A549 (cell line): Measurements from ENCODE around the gene TRERF1. TPM values are rescaled to one million over a fixed set of nuclear protein-coding genes. Genes with fewer than 3 reads are reported as not detected.

Experiments
- ATAC-seq, 2 experiments: fragments of 200-7000 bp in 1 of 2; fragments of >200 bp in 1 of 2; cut with Nextera tagmentation in 1 of 2; cut with Tn5 transposase in 1 of 2; 3 replicates each; pipeline versions ENCODE4 v1.8.0 to v1.9.1; 2018 to 2020; ENCODE audit warnings: mild to moderate bottlenecking in 1 of 2, moderate library complexity in 1 of 2
- CTCF ChIA-PET: fragments of 300-600 bp; sonication (Branson Sonifier 250); formaldehyde crosslinking; extraction: SDS; loops from one replicate; lab custom pipeline; 2021; ENCODE audit warnings: antibody characterized with exemption, inconsistent platforms; lab: Yijun Ruan, JAX
- POLR2A ChIA-PET: fragments of 350-600 bp; formaldehyde crosslinking; extraction: SDS; loops from one replicate; lab custom pipeline; 2021; ENCODE audit warnings: antibody characterized with exemption, inconsistent platforms; lab: Yijun Ruan, JAX
- DNase-seq, 2 experiments: peaks; one replicate each; pipeline versions ENCODE4 v3.0.0 to v3.0.0-alpha.2; 2011 to 2016; ENCODE audit warnings: low read depth in 1 of 2, low spot score in 1 of 2
- FAIRE-seq: peaks from 2 replicates; lab custom pipeline; 2011; peaks lifted over from hg19 to GRCh38; lab: Jason Lieb, UNC
- H3K27ac ChIP-seq, 2 experiments: fragments of >200 bp; sonication (Bioruptor Twin); formaldehyde crosslinking; 3 replicates each; pipeline ENCODE4 v1.5.1; 2016 to 2017
- H3K4me1 ChIP-seq: fragments of >200 bp; sonication (Bioruptor Twin); formaldehyde crosslinking; 3 replicates; pipeline ENCODE4 v1.6.1; 2016
- H3K4me2 ChIP-seq: fragments of >200 bp; sonication (Bioruptor Twin); formaldehyde crosslinking; 3 replicates; pipeline ENCODE4 v1.6.1; 2016
- H3K4me3 ChIP-seq: fragments of >200 bp; sonication (Bioruptor Twin); formaldehyde crosslinking; 3 replicates; pipeline ENCODE4 v1.5.1; 2016
- H3K9me3 ChIP-seq: fragments of >200 bp; sonication (Bioruptor Twin); formaldehyde crosslinking; 3 replicates; pipeline ENCODE4 v1.6.1; 2016
- BHLHE40 ChIP-seq: IDR thresholded peaks from 2 replicates; pipeline ENCODE4 v1.6.1; 2012; ENCODE audit warnings: low read depth, low read length, inconsistent platforms
- CBX8 ChIP-seq: fragments of 200-600 bp; sonication (generic); IDR thresholded peaks from 2 replicates; pipeline ENCODE4 v1.6.1; 2016
- CTCF ChIP-seq: fragments of >200 bp; sonication (Bioruptor Twin); formaldehyde crosslinking; IDR thresholded peaks from 3 replicates; pipeline ENCODE4 v1.5.1; 2016
- ELK1 ChIP-seq: fragments of 150-350 bp; IDR thresholded peaks from 2 replicates; pipeline ENCODE4 v1.6.1; 2014; ENCODE audit warnings: low read depth, mild to moderate bottlenecking, low read length
- FOSB ChIP-seq: fragments of 250-450 bp; sonication (Bioruptor Pico); IDR thresholded peaks from 2 replicates; pipeline ENCODE4 v1.5.0; 2020; ENCODE audit warnings: mild to moderate bottlenecking, moderate library complexity
- HEYL ChIP-seq: fragments of 250-450 bp; sonication (Bioruptor Pico); IDR thresholded peaks from 2 replicates; pipeline ENCODE4 v1.8.0; 2021; ENCODE audit warnings: mild to moderate bottlenecking, moderate library complexity
- KDM1A ChIP-seq: fragments of 200-600 bp; sonication (generic); IDR thresholded peaks from 2 replicates; pipeline ENCODE4 v1.6.1; 2016; ENCODE audit warnings: low read depth, mild to moderate bottlenecking
- KDM5A ChIP-seq: fragments of 200-600 bp; sonication (generic); IDR thresholded peaks from 2 replicates; pipeline ENCODE4 v1.6.1; 2016; ENCODE audit warnings: antibody characterized with exemption, mild to moderate bottlenecking
- MAFK ChIP-seq: fragments of 450-650 bp; IDR thresholded peaks from 2 replicates; pipeline ENCODE4 v1.6.1; 2014; ENCODE audit not compliant: partially characterized antibody
- MAX ChIP-seq: IDR thresholded peaks from 2 replicates; pipeline ENCODE4 v1.6.1; 2012
- MAZ ChIP-seq: fragments of 150-350 bp; IDR thresholded peaks from 2 replicates; pipeline ENCODE4 v1.6.1; 2014; ENCODE audit warnings: antibody characterized with exemption, low read depth, low read length, borderline replicate concordance
- MYC ChIP-seq: IDR thresholded peaks from 2 replicates; pipeline ENCODE4 v1.6.1; 2012; ENCODE audit warnings: mild to moderate bottlenecking, inconsistent platforms, low read length, improper control_type of control experiment, borderline replicate concordance
- NFE2L2 ChIP-seq: fragments of 150-350 bp; conservative IDR thresholded peaks from 2 replicates; pipeline ENCODE4 v1.6.1; 2014; ENCODE audit warnings: low read length
- NR3C1 ChIP-seq: fragments of >200 bp; sonication (Bioruptor Twin); formaldehyde crosslinking; IDR thresholded peaks from 3 replicates; pipeline ENCODE4 v1.6.1; 2017
- PBX3 ChIP-seq: IDR thresholded peaks from 2 replicates; pipeline ENCODE4 v1.6.1; 2012
- REST ChIP-seq: fragments of 200-600 bp; sonication (generic); IDR thresholded peaks from 2 replicates; pipeline ENCODE4 v1.6.1; 2016; ENCODE audit warnings: antibody characterized with exemption, mild to moderate bottlenecking, moderate library complexity
- SMC3 ChIP-seq: fragments of >200 bp; sonication (Bioruptor Twin); formaldehyde crosslinking; IDR thresholded peaks from 3 replicates; pipeline ENCODE4 v1.6.1; 2018; ENCODE audit warnings: inconsistent platforms
- SREBF2 ChIP-seq: fragments of 450-650 bp; IDR thresholded peaks from 2 replicates; pipeline ENCODE4 v1.6.1; 2014; ENCODE audit warnings: mild to moderate bottlenecking, moderate library complexity
- TFCP2L1 ChIP-seq: fragments of 250-450 bp; sonication (Bioruptor Pico); IDR thresholded peaks from 2 replicates; pipeline ENCODE4 v1.5.0; 2021; ENCODE audit warnings: mild to moderate bottlenecking
- TP53 ChIP-seq: fragments of 250-450 bp; sonication (Bioruptor Pico); IDR thresholded peaks from 2 replicates; pipeline ENCODE4 v1.5.0; 2021; ENCODE audit warnings: mild to moderate bottlenecking, moderate library complexity
- USF2 ChIP-seq: fragments of 450-650 bp; IDR thresholded peaks from 2 replicates; pipeline ENCODE4 v1.6.1; 2014; ENCODE audit warnings: antibody characterized with exemption
- WGBS: methylation state at CpG from one replicate; pipeline ENCODE4 v1.1.6; 2017; ENCODE audit errors: missing lambda C conversion rate; 5-methylcytosine and 5-hydroxymethylcytosine counted together
- polyA plus RNA-seq, 4 experiments: library from polyadenylated mRNA; depleted of rRNA in 3 of 4; stranded (reverse); fragments of >200 nt; fragmentation: RNase III in 1 of 4; extraction: RNeasy Plus Mini Kit Qiagen cat#74134 plus additional on column Dnase treatment in 1 of 4; gene quantifications; 2 replicates in 3 of 4; 3 replicates in 1 of 4; pipeline ENCODE4 v1.2.3, GENCODE V29; 2011 to 2017

The TRERF1 gene
- polyA plus RNA-seq, 2 of the 4 experiments (the other 2 are of a cell fraction): 2.4 to 3.5 TPM

- 88% methylated on average over 7 of the region's 9 CpGs for WGBS
- FAIRE-seq (no peak), DNase-seq (no peak), ATAC-seq (no peak)
- ChIA-PET CTCF (interaction anchor here (3.2 kb wide), 1 partner anchor 293 kb away, joined by 11 read pairs; no protein-coding TSS in a partner anchor), POLR2A (no interaction called here)
- H3K4me1 ChIP-seq: peaks cover 11% of the 10 kb centered on the region; the same call in 2 of the 3 replicates
- H3K27ac ChIP-seq: no peak overlapping the region
- no peaks in the 10 kb centered on the region for H3K9me3 ChIP-seq
- no peak overlapping the region for H3K4me2 ChIP-seq
- H3K4me3 ChIP-seq: no peak overlapping the region
- no peak for TF ChIP-seq MAFK
- no peak for TF ChIP-seq SMC3
- no peak for TF ChIP-seq NR3C1
- no peak for TF ChIP-seq NFE2L2
- TF ChIP-seq TP53: no peak
- no peak for TF ChIP-seq ELK1
- no peak for TF ChIP-seq TFCP2L1 (CRISPR knock-in tag)
- TF ChIP-seq CBX8: no peak
- no peak for TF ChIP-seq SREBF2
- no peak for TF ChIP-seq BHLHE40
These were observed 197.2 kb downstream of the TRERF1 start for GRCh38 chr6:42254505-42254904.

- no peak overlapping the region; the same call in 2 of the 3 replicates for H3K4me2 ChIP-seq
- WGBS: 67% methylated on average over 9 of the region's 9 CpGs
- DNase-seq (no peak), ATAC-seq (no peak), FAIRE-seq (no peak)
- H3K4me3 ChIP-seq: no peak overlapping the region
- H3K9me3 ChIP-seq: no peaks in the 10 kb centered on the region
- peaks cover 11% of the 10 kb centered on the region; the same call in 2 of the 3 replicates for H3K4me1 ChIP-seq
- ChIA-PET CTCF (interaction anchor here (1.1 to 1.3 kb wide), 2 partner anchors 13 to 296 kb away, joined by 3 to 6 read pairs; no protein-coding TSS in a partner anchor), POLR2A (no interaction called here)
- peak overlapping the region in 1 of 2 experiments; percentile 41; a peak in 2 of 6 replicates for H3K27ac ChIP-seq
- TF ChIP-seq SMC3 (no peak), PBX3 (no peak), REST (no peak), KDM5A (no peak), CTCF (no peak), KDM1A (no peak), TFCP2L1 (CRISPR knock-in tag) (no peak), MAX (no peak), HEYL (CRISPR knock-in tag) (no peak), MYC (no peak), USF2 (no peak), FOSB (no peak), MAZ (no peak)
These were observed 199.7 kb downstream of the TRERF1 start for GRCh38 chr6:42251911-42252637.
